Activated CD8-positive, alpha-beta memory T cell treated with anti-CD3 and anti-CD28 coated beads for 36 hours (primary cell): ENCODE data around the gene MPZL1. TPM values are rescaled to one million over a fixed set of nuclear protein-coding genes. Genes with fewer than 3 reads are reported as not detected.

Experiments used
- CTCF ChIA-PET: fragments of 350-600 bp; sonication (Branson Sonifier 250); formaldehyde crosslinking; loops from one replicate; lab custom pipeline; 2021; ENCODE audit warnings: antibody characterized with exemption; lab: Charles Lee
- POLR2A ChIA-PET: fragments of 350-600 bp; sonication (Branson Sonifier 250); formaldehyde crosslinking; loops from one replicate; lab custom pipeline; 2021; ENCODE audit warnings: antibody characterized with exemption; lab: Charles Lee
- total RNA-seq, 2 experiments: library from RNA; stranded (reverse); gene quantifications; one replicate each; pipeline ENCODE4 v1.2.3, GENCODE V29; 2021

The MPZL1 gene
- total RNA-seq, 2 experiments from 2014 or later, result 20.6 to 22.4 TPM

GRCh38 chr1:167761400-167761799, 39.6 kb downstream of the MPZL1 start:
- CTCF ChIA-PET, result no interaction called here
- POLR2A ChIA-PET, result no interaction called here

- POLR2A ChIA-PET, result no interaction called here
- CTCF ChIA-PET, result interaction anchor here (0.6 kb wide), 1 partner anchor 28 kb away, joined by 3 read pairs; no protein-coding TSS in a partner anchor
Observed at GRCh38 chr1:167762061-167762746, 40.4 kb downstream of the MPZL1 start.

- CTCF ChIA-PET, result interaction anchor here (0.7 kb wide), 1 partner anchor 412 kb away, joined by 3 read pairs; no protein-coding TSS in a partner anchor
- POLR2A ChIA-PET, result no interaction called here
Observed at GRCh38 chr1:167763525-167764220, 41.9 kb downstream of the MPZL1 start.

- CTCF ChIA-PET, result no interaction called here
- POLR2A ChIA-PET, result no interaction called here
Observed at GRCh38 chr1:167764458-167765330, 42.9 kb downstream of the MPZL1 start.

- ChIA-PET POLR2A (no interaction called here), CTCF (no interaction called here)
Observed at GRCh38 chr1:167765496-167765895, 43.7 kb downstream of the MPZL1 start.

GRCh38 chr1:167766538-167766937, 44.8 kb downstream of the MPZL1 start:
- POLR2A ChIA-PET, result no interaction called here
- CTCF ChIA-PET, result no interaction called here

- CTCF ChIA-PET, result no interaction called here
Observed at GRCh38 chr1:167767761-167768160, 46.0 kb downstream of the MPZL1 start.

GRCh38 chr1:167770127-167770526, 48.3 kb downstream of the MPZL1 start:
- POLR2A ChIA-PET, result no interaction called here

More at GRCh38 chr1:167767761-167768160, 46.0 kb downstream of the MPZL1 start:
- POLR2A ChIA-PET, result no interaction called here

GRCh38 chr1:167772436-167772835, 50.7 kb downstream of the MPZL1 start:
- ChIA-PET CTCF (no interaction called here), POLR2A (no interaction called here)

More at GRCh38 chr1:167770127-167770526, 48.3 kb downstream of the MPZL1 start:
- CTCF ChIA-PET, result no interaction called here

- CTCF ChIA-PET, result interaction anchor here (0.9 kb wide), 1 partner anchor 309 kb away, joined by 3 read pairs; no protein-coding TSS in a partner anchor
- POLR2A ChIA-PET, result no interaction called here
Observed at GRCh38 chr1:167773516-167773915, 51.7 kb downstream of the MPZL1 start.

GRCh38 chr1:167774710-167775109, 52.9 kb downstream of the MPZL1 start:
- CTCF ChIA-PET, result interaction anchor here (0.9 kb wide), 1 partner anchor 308 kb away, joined by 3 read pairs; no protein-coding TSS in a partner anchor

GRCh38 chr1:167775178-167775577, 53.4 kb downstream of the MPZL1 start:
- ChIA-PET POLR2A (no interaction called here), CTCF (no interaction called here)

More at GRCh38 chr1:167774710-167775109, 52.9 kb downstream of the MPZL1 start:
- POLR2A ChIA-PET, result no interaction called here

- ChIA-PET CTCF (no interaction called here), POLR2A (no interaction called here)
Observed at GRCh38 chr1:167776151-167776550, 54.4 kb downstream of the MPZL1 start.

- ChIA-PET POLR2A (no interaction called here), CTCF (no interaction called here)
Observed at GRCh38 chr1:167776616-167777268, 55.0 kb downstream of the MPZL1 start.

GRCh38 chr1:167777269-167777650, 55.5 kb downstream of the MPZL1 start:
- CTCF ChIA-PET, result no interaction called here
- POLR2A ChIA-PET, result no interaction called here

- CTCF ChIA-PET, result no interaction called here
- POLR2A ChIA-PET, result no interaction called here
Observed at GRCh38 chr1:167781558-167781957, 59.8 kb downstream of the MPZL1 start.

- CTCF ChIA-PET, result interaction anchor here (1.1 kb wide), 1 partner anchor 68 kb away, joined by 3 read pairs; no protein-coding TSS in a partner anchor
- POLR2A ChIA-PET, result no interaction called here
Observed at GRCh38 chr1:167782946-167783345, 61.2 kb downstream of the MPZL1 start.

- ChIA-PET POLR2A (no interaction called here), CTCF (no interaction called here)
Observed at GRCh38 chr1:167784876-167785550, 63.2 kb downstream of the MPZL1 start.

GRCh38 chr1:167786502-167786901, 64.7 kb downstream of the MPZL1 start:
- POLR2A ChIA-PET, result no interaction called here
- CTCF ChIA-PET, result no interaction called here
